Hepatocyte (in vitro differentiated cells): Measurements from ENCODE around the gene SDHB. TPM values are rescaled to one million over a fixed set of nuclear protein-coding genes. Genes with fewer than 3 reads are reported as not detected.

ENCODE experiments used
- DNase-seq: peaks from one replicate; pipeline ENCODE4 v3.0.0-alpha.2; 2016; ENCODE audit warnings: low spot score
- H2AFZ ChIP-seq: fragments of 200-600 bp; sonication (generic); 2 replicates; pipeline ENCODE4 v1.6.0; 2016; ENCODE audit warnings: antibody characterized with exemption, mild to moderate bottlenecking
- H3K27ac ChIP-seq: fragments of 200-600 bp; sonication (generic); 2 replicates; pipeline ENCODE4 v1.5.1; 2016; ENCODE audit warnings: mild to moderate bottlenecking
- H3K27me3 ChIP-seq: fragments of 200-600 bp; sonication (generic); 2 replicates; pipeline ENCODE4 v1.6.1; 2016
- H3K36me3 ChIP-seq: fragments of 200-600 bp; sonication (generic); replicated peaks from 2 replicates; pipeline ENCODE4 v1.5.1; 2016; ENCODE audit warnings: low read depth; ENCODE audit not compliant: insufficient read depth
- H3K4me1 ChIP-seq: fragments of 200-600 bp; sonication (generic); 2 replicates; pipeline ENCODE4 v1.5.1; 2016; ENCODE audit warnings: mild to moderate bottlenecking, moderate library complexity; ENCODE audit not compliant: insufficient read depth
- H3K4me2 ChIP-seq: fragments of 200-600 bp; sonication (generic); 2 replicates; pipeline ENCODE4 v1.6.0; 2016
- H3K4me3 ChIP-seq: fragments of 200-600 bp; sonication (generic); 2 replicates; pipeline ENCODE4 v1.5.1; 2016; ENCODE audit warnings: mild to moderate bottlenecking
- H3K79me2 ChIP-seq: fragments of 200-600 bp; sonication (generic); 2 replicates; pipeline ENCODE4 v1.6.0; 2017; ENCODE audit warnings: mild to moderate bottlenecking
- H3K9me2 ChIP-seq: fragments of 200-600 bp; sonication (generic); replicated peaks from 2 replicates; pipeline ENCODE4 v1.6.0; 2017; ENCODE audit warnings: mild to moderate bottlenecking; ENCODE audit not compliant: insufficient read depth
- H3K9me3 ChIP-seq: fragments of 200-600 bp; sonication (generic); 2 replicates; pipeline ENCODE4 v1.5.1; 2016; ENCODE audit warnings: low read depth, mild to moderate bottlenecking
- H4K20me1 ChIP-seq: fragments of 200-600 bp; sonication (generic); 2 replicates; pipeline ENCODE4 v1.6.0; 2016; ENCODE audit warnings: mild to moderate bottlenecking; ENCODE audit not compliant: insufficient read depth, poor library complexity, severe bottlenecking
- EZH2 ChIP-seq: fragments of 200-600 bp; sonication (generic); IDR thresholded peaks from 2 replicates; pipeline ENCODE4 v1.6.1; 2016; ENCODE audit warnings: antibody characterized with exemption, mild to moderate bottlenecking, borderline replicate concordance
- EZH2phosphoT487 ChIP-seq: fragments of 200-600 bp; sonication (generic); IDR thresholded peaks from one replicate; pipeline ENCODE4 v1.6.1; 2018; ENCODE audit warnings: antibody characterized with exemption, mild to moderate bottlenecking, low read depth, moderate library complexity; ENCODE audit not compliant: unreplicated experiment, severe bottlenecking
- WGBS: methylation state at CpG from one replicate; pipeline ENCODE4 v1.1.6; 2016; ENCODE audit warnings: low lambda C conversion rate; ENCODE audit errors: missing lambda C conversion rate; 5-methylcytosine and 5-hydroxymethylcytosine counted together
- polyA plus RNA-seq: library from polyadenylated mRNA; unstranded; fragments of >200 nt; fragmentation: Nextera tagmentation; extraction: Ambion mirVana; gene quantifications from 2 replicates; pipeline ENCODE4 v1.2.1, GENCODE V29; 2016
- total RNA-seq: library from RNA; depleted of rRNA; stranded (reverse); fragments of >200 nt; gene quantifications from 2 replicates; pipeline ENCODE4 v1.2.3, GENCODE V29; 2014
- TF ChIP-seq, protein P1 (sequence below): fragments of 200-600 bp; sonication (generic); IDR thresholded peaks from 2 replicates; pipeline ENCODE4 v1.5.1; 2016; ENCODE audit warnings: antibody characterized with exemption, mild to moderate bottlenecking; ENCODE audit not compliant: poor library complexity

SDHB gene
- total and polyA plus RNA-seq, 2 experiments from 2014 or later, result 144 to 175 TPM

DNA sequence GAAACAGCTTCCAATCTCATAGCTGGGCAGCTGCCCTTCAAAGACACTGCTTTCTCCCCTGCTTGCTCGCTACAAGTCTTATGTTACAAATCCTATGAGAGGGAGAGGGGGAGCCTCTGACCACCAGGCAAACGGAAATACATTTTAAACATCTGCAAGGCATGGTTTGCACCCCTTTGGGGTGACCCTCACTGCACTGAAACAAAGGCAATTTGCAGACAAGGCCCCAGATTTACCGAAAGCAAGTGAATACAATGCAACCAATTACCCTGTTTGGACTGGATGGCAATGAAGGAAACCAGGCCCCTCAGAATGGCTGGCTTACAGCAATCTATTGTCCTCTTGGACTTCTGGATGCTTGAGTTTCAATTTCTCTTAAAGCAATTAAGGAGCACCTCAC, 30.3 kb downstream of the SDHB start:
- WGBS, result 59% methylated on average over 3 of the region's 3 CpGs
- H3K36me3 ChIP-seq, result no peaks in the 10 kb centered on the region
- H3K79me2 ChIP-seq, result no peaks in the 10 kb centered on the region
- no peak overlapping the region for H3K4me3 ChIP-seq
- TF ChIP-seq, protein P1, sequence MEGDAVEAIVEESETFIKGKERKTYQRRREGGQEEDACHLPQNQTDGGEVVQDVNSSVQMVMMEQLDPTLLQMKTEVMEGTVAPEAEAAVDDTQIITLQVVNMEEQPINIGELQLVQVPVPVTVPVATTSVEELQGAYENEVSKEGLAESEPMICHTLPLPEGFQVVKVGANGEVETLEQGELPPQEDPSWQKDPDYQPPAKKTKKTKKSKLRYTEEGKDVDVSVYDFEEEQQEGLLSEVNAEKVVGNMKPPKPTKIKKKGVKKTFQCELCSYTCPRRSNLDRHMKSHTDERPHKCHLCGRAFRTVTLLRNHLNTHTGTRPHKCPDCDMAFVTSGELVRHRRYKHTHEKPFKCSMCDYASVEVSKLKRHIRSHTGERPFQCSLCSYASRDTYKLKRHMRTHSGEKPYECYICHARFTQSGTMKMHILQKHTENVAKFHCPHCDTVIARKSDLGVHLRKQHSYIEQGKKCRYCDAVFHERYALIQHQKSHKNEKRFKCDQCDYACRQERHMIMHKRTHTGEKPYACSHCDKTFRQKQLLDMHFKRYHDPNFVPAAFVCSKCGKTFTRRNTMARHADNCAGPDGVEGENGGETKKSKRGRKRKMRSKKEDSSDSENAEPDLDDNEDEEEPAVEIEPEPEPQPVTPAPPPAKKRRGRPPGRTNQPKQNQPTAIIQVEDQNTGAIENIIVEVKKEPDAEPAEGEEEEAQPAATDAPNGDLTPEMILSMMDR, result peak; percentile 17
- TF ChIP-seq EZH2 (no peak), EZH2phosphoT487 (no peak)
- no peaks in the 10 kb centered on the region for H3K9me2 ChIP-seq
- H3K27me3 ChIP-seq, result no peaks in the 10 kb centered on the region
- H3K4me2 ChIP-seq, result no peak overlapping the region
- H2AFZ ChIP-seq, result no peak overlapping the region
- no peaks in the 10 kb centered on the region for H3K4me1 ChIP-seq
- no peak overlapping the region for H3K27ac ChIP-seq
- DNase-seq, result no peak
- no peaks in the 10 kb centered on the region for H4K20me1 ChIP-seq
- H3K9me3 ChIP-seq, result no peaks in the 10 kb centered on the region

DNA sequence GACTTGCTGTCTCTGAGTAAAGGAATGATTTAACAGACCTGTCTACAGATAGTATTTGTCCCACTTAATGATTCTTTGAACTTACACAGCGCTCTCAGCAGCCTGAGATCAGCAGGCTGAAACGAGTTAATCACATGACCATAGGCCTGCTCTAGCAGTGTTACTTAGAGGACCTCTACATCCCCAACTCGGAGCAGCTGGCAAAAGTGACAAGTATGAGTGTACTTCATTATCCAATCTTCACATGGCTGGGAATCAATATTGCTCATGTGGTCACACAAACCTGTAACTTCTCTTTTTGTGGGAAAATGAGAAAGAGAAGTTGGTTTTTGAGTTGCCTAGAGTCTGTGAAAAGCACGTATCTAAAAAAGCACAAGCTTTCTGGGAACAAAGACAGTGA, 30.7 kb downstream of the SDHB start:
- Histone ChIP-seq H3K79me2 (no peaks in the 10 kb centered on the region), H3K36me3 (no peaks in the 10 kb centered on the region), H3K4me1 (no peaks in the 10 kb centered on the region), H3K9me2 (no peaks in the 10 kb centered on the region), H3K4me3 (no peak overlapping the region), H3K27ac (no peak overlapping the region), H2AFZ (no peak overlapping the region), H3K9me3 (no peaks in the 10 kb centered on the region), H3K4me2 (no peak overlapping the region), H3K27me3 (no peaks in the 10 kb centered on the region), H4K20me1 (no peaks in the 10 kb centered on the region)
- TF ChIP-seq, protein P1, result no peak
- TF ChIP-seq EZH2phosphoT487 (no peak), EZH2 (no peak)
- WGBS, result 66% methylated on average over 4 of the region's 4 CpGs
- no peak for DNase-seq

DNA sequence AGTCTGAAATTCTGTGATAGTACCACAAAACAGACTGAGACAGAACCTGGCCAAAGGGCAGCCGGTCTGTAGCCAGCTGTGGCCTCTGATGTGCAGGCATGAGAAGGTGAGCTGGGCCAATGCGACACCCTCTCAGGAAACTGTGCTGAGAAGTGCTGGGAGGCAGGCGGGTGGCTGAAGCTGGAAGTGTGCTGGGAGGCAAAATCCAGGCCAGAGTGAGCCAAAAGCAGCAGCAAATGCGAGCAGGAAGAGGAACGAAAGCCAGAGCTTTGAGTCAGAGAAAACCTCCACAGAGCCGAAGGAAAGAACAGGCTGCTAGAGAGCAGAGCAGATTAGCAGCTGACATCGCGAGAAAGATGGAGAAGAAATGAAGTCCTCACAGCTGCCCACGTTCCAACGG, 31.9 kb downstream of the SDHB start:
- Histone ChIP-seq H3K9me2 (no peaks in the 10 kb centered on the region), H3K27ac (no peak overlapping the region), H2AFZ (no peak overlapping the region), H3K27me3 (no peaks in the 10 kb centered on the region), H3K4me1 (no peaks in the 10 kb centered on the region), H3K4me3 (no peak overlapping the region), H3K4me2 (no peak overlapping the region), H3K9me3 (no peaks in the 10 kb centered on the region), H3K36me3 (no peaks in the 10 kb centered on the region), H3K79me2 (no peaks in the 10 kb centered on the region), H4K20me1 (no peaks in the 10 kb centered on the region)
- 87% methylated on average over 8 of the region's 10 CpGs for WGBS
- TF ChIP-seq EZH2 (no peak), EZH2phosphoT487 (no peak)
- TF ChIP-seq, protein P1, result no peak
- DNase-seq, result no peak

DNA sequence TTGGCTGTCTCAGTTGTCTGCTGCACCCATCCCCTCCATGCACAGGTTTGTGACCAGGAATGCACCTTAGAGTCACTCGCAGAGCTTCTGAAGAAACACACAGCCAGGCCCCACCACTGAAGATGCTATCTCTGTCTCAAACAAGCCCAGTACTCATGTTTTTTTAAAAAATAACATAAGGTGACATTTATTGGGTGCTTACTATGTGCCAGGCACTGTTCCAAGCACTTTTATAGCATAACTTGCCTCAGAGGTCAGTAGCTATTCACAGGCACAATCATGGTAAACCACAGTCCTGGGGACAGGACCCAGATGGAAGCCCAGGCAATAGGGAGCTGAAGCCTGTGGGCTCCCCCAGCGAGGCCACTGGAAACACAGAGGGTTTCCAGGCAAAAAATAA, 33.3 kb downstream of the SDHB start:
- H3K9me2 ChIP-seq, result no peaks in the 10 kb centered on the region
- H3K4me1 ChIP-seq, result no peaks in the 10 kb centered on the region
- no peak overlapping the region for H2AFZ ChIP-seq
- H3K27me3 ChIP-seq, result no peaks in the 10 kb centered on the region
- TF ChIP-seq EZH2phosphoT487, result no peak
- TF ChIP-seq, protein P1, result no peak
- TF ChIP-seq EZH2, result no peak
- no peaks in the 10 kb centered on the region for H3K79me2 ChIP-seq
- H3K27ac ChIP-seq, result no peak overlapping the region
- H3K4me2 ChIP-seq, result no peak overlapping the region
- H3K9me3 ChIP-seq, result no peaks in the 10 kb centered on the region
- DNase-seq, result no peak
- no peaks in the 10 kb centered on the region for H4K20me1 ChIP-seq
- WGBS, result 65% methylated on average over 2 of the region's 2 CpGs
- no peaks in the 10 kb centered on the region for H3K36me3 ChIP-seq
- H3K4me3 ChIP-seq, result no peak overlapping the region
